HG03342 (cell line): ENCODE results near the gene TEX29.

Experiments used
- ATAC-seq: cut with Tn5 transposase; IDR thresholded peaks from one replicate; pipeline ENCODE4 v1.9.1; 2021; ENCODE audit warnings: mild to moderate bottlenecking, moderate library complexity; ENCODE audit not compliant: unreplicated experiment

TEX29 gene

DNA sequence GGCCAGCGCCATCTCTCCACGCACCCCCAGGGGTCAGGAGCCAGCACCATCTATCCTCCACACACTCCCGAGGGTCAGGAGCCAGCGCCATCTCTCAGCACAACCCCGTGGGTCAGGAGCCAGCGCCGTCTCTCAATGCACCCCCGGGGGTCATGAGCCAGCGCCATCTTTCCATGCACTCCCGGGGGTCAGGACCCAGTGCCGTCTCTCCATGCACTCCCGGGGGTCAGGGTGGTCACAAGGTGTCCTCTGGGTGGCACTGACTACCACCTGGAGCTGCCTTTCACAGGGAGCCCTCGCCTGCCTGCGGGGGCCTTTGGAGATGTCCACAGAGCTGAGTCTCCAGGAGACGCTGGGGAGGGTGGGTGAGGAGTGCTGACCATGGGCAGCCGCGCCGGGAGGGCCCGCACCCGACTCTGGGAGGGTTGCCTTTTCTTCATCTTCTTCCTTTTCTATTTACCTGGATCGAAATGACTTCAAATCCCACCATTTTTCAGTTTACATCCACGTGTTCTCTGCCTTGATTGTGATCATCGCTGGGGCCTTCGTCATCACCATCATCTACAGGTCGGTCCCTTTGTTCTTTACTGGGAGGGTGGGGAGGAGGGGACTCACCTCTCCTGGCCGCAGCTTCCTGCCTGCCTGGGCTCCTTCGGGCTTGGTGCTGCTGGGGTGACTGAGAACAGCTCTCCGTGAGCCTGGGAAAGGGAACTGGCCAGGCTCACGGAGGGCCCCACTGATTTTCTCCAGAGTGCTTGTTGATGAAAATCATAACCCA, 19.1 kb downstream of the TEX29 start:
- no peak for ATAC-seq

DNA sequence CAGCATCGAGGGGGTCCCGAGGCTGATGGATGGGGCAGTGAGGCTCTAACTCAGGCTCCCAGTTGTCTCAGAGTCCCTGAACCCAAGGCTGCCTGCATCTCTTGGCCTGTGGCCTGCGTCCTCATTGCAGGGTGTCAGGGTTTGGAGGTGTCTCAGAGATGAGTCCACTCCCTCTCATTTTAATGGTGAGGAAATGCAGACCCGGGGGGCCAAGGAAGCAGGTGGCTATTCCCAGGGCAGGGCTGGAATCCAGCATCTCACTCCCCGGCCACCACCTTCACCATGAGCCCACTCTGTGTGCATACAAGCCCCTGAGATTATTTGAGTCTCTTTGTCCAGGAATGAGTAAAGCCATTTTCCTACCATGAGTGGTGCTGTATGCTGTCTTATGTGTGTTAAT, 21.4 kb downstream of the TEX29 start:
- no peak for ATAC-seq

DNA sequence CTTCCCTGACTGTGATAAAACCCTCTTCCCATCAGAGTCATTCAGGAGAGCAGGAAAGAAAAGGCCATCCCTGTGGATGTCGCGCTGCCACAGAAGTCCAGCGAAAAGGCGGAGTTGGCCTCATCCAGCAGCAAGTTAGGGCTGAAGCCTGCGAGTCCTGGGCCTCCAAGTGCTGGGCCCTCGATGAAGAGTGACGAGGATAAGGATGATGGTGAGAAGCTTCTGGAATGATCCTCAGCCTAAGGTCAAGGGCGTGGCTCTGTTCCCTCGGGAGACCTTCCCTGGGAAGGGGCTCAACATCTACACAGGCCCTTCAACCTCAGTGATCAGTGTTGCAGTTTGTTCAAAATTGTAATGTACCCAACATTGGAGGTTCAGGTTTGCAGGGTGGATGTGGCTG, 22.3 kb downstream of the TEX29 start:
- ATAC-seq: no peak

DNA sequence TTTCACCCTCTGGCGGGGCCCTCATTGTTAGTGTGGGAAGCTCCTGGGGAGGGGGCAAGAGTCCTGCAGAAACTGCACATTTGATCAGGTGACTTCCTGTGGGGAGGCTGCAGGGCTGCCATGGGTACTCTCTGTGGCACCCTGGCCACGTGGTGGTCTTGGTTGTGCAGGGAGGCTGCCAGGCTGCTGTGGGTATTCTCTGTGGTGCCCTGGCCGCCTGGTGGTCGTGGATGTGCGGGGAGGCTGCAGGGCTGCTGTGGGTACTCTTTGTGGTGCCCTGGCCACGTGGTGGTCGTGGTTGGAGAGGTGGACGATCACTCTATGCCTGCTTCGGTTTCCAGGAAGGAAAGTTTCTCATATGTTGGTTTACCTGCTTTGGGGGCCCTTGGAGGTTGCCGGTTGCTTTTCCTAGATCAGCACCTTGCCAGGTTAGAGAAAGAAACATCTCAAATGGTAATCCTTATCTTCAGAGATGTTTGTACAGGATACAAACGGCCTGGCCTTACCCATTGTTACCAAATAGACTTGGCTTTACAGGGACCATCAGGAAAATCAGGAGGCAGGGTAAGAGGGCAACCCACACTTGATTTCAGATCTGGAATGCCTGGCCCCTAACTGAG, 22.9 kb downstream of the TEX29 start:
- no peak for ATAC-seq

DNA sequence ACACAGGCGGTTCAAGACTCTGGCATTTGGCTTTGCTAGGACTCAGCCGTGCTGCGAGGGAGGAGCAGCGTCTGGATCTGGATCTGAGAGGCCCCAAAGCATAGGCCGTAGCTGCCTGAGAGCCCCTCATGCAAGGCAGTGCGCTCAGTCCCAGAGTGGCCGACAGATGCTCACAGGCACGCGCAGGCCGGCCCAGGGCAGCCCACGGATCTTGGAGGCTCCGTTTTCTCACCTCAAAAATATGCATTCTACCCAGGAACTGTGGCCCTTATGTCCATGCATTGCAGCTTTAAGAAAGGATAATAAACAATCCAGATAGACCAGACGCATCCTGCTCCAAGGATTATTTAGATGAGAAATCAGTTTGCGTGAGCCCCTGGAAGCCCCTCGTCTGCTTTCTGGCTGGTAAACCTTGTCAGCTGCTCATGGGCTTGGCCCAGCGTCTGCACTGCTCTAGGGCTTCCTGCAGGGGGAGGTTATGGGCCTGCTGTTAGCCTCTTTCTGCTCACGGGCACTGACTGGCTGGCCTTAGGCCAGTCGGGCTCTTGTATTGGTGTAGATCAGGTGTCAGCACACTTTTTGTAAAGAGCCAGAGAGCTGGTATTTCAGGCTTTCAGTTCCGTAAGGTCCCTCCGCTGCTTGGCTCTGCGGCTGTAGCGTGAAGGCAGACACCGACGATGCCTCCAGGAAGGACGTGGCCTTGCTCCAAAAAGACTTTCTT, 24.2 kb downstream of the TEX29 start:
- ATAC-seq: no peak

DNA sequence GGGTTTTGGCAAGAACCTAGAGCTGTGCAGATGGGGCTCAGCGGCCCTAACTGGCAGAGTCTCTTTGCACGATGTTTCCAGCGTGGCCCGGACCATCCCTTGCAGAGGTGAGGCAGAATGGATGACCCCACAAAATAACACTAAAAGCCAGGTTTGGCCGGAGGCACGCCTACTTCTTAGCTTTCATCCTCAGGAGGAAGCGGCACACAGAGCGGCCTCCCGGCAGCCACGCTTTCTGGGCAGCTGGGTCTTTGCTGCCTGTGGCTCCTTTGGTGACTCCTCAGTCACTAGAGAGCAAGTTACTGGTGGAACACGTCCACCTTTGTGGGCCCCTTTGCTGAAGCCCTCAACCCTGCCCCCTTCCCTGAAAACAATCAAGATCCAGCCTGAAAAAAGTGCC, 25.2 kb downstream of the TEX29 start:
- ATAC-seq: no peak

DNA sequence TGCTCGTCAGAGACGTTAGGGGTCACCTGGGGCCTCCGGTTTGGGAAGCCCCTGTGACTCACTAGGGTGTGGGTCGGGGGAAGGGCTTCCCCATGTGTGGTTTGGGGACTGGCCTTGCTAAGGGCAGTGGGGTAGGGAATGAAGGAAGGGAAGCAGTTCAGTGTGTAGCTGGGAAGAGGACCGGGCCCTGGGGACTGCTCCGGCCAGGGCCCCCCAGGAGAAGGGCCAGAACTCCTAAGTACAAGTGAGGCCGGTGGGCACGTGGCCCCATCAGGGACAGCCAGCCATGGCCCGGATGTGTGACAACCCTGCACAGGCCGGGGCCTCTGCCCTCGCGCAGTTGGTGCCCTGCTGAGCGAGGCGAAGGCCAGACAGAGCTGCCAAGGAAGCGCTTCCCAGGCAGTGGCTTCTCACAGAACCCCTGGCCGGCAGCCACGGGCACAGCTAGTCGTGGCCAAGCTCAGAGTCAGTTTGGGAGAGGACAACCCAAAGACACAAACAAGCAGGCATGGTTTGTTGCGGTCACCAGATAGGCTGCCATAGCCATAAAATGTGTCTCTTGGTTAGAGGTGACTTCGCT, 25.7 kb downstream of the TEX29 start:
- no peak for ATAC-seq

DNA sequence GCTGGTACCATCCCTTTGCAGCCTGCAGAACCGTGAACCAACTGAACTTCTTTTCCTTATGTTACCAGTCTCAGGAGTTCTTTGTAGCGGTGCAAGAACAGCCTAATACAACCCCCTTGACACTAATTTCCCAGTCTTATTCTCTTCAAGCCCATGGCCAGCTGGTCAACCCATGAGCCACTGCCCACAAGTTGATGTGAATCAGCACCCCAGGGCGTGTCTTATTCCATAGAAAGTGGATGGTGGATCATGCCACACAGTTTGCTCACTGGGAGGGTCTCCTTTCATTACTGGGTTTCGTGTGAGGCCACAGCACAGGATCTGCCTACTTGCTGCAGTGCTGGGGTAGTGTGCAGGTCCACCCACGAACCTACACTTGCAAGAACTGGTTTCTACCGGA, 27.0 kb downstream of the TEX29 start:
- ATAC-seq: no peak

DNA sequence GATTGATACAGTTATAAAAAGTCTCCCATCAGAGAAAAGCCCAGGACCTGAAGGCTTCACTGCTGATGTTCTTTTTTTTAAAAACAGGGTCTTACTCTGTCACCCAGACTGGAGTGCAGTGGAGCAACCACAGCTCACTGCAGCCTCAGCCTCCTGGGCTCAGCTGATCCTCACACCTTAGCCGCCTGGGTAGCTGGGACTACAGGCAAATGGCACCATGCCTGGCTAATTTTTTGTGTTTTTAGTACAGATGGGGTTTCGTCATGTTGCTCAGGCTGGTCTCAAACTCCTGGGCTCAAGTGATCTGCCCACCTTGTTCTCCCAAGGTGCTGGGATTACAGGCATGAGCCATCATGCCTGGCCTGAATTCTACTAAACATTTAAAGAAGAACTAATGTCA, 33.1 kb downstream of the TEX29 start:
- no peak for ATAC-seq

DNA sequence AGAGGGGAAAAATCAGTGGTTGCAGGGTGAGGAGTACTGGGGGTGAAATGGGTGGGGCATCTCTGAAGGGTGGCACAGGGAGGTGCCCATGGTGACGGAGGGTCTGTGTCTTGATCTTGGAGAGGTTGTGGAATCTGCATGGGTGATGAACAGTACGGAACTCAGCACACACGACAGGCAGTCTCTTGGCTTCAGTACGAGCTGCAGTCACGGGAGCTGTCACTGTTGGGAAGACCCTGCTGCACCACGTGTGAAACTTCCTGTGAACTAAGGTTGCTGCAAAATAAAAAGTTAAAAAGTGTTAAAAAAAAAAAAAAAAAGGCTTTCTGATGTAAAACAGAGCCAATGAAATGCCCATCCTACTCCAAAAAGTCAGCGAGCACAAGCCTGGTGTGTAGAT, 34.3 kb downstream of the TEX29 start:
- ATAC-seq: no peak

DNA sequence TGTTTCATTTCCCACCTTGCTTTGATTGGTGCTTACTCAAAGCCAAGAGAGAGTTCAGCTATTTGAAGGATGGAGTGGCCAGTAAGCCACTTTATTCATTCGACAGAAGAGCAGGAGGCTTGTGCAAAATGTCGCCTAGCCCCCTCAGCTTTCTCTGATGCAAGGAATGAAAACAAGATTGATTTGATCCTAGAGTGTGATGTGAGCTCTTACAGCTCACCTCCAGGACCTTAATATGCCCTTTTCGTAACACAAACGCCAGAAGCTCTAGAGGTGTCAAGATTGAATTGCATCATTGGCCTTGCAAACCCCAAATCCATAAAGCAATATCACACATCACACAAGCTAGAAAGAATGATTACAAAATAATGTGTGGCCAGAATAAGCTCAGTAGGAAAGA, 36.4 kb downstream of the TEX29 start:
- ATAC-seq: no peak

DNA sequence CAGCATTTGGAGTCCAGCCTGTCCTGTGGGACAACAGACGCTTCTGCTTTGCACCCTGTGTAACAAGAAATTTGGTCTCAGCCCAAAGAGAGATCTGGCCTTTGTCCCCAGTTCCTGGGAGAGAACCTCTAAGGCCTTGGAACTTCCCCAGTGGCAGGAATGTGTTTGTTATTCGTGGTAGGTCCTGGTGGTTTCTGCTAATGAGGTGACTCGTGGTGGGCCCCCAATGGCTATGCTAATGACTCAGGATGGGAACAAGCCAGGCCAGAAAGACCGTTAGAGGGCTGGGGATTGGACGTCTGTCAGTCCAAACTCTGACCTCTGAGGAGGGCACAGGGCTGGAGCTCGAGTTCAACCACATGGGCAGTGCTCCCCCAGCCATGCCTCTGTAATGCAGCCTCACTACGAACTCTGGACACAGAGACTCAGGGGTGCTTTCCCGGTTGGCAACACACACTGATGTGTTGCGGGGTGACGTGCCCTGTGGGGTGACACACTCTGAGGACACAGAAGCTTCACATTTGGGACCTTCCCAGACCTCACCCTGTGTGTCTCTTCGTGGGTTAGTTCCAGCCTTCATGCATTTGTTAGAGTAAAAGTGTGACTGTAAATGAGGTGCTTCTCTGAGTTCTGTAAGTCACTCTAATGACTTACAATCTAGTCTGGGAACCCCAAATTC, 38.9 kb downstream of the TEX29 start:
- ATAC-seq: no peak

DNA sequence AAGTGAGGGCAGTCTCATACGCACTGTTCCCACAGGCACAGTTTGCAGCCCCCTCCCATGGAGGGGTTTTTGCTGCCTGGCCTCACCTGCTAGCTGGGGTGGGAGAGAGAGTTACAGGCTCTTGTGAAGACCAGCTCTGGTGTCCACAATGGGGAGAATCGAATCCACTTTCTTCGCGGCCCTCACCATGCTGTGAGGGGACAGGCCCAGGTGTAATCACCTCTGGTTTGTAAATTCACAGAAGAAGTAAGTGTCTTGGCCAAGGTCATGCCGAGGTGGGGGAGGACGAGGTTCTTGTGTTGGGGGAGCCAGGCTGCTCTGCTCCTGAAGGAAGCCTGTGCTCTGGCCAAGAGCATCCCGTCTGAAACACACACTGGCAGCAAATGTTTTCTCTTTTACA, 39.5 kb downstream of the TEX29 start:
- ATAC-seq: no peak

DNA sequence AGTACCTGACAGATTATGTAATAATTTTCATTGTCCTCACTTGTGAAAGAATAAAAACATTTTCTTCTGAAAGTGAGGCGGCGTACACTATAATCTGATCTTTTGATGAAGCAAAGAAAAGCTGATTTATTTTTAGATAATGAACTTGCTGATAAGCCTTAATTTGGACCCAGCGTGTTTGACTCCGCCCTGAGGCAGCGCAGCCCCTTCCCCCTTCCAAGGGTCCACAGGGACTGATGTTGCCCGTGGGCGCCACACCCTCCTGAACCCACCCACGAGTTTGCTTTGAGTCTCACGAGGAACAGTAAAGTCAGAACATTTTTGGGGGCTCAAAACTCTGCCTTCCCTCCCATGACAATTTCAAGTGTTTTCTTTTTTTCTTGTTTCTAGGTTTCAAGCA, 40.0 kb downstream of the TEX29 start:
- ATAC-seq: no peak

DNA sequence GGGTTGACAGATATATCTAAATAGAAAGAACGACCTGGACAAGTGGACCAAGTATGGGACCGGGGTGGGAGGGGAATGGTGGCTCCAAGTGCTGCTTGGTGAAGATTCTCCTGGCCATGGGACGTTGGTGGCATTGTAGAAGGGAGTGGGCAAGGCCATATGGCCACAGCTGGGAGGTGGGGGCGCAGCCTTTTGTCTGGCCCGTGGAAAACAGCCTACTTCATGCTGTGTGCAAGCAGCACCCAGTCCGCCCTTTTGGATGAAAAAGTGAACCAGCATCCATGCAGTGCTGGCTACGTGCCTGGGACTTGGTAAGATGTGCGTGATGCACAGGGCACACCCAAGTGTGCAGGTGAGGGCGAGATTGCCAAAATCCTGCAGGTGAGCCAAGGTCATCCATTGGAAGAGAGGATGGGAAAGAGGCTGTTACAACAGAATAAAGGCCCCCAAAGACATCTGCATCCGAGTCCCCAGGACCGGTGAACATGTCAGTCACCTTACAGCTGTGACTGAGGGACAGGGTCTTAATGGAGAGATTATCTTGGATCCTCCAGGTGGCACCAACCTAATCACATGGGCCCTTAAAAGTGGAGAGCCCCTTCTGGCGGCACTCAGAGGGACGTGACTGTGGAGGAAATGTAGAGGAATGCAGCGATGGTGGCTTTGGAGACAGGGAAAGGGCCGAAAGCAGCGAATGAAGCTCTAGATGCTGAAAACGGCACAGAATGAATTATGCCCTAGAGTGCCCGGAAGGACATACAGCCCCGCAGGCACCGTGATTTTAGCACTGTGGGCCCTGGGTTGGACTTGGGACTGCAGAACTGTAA, 40.8 kb downstream of the TEX29 start:
- ATAC-seq: no peak

DNA sequence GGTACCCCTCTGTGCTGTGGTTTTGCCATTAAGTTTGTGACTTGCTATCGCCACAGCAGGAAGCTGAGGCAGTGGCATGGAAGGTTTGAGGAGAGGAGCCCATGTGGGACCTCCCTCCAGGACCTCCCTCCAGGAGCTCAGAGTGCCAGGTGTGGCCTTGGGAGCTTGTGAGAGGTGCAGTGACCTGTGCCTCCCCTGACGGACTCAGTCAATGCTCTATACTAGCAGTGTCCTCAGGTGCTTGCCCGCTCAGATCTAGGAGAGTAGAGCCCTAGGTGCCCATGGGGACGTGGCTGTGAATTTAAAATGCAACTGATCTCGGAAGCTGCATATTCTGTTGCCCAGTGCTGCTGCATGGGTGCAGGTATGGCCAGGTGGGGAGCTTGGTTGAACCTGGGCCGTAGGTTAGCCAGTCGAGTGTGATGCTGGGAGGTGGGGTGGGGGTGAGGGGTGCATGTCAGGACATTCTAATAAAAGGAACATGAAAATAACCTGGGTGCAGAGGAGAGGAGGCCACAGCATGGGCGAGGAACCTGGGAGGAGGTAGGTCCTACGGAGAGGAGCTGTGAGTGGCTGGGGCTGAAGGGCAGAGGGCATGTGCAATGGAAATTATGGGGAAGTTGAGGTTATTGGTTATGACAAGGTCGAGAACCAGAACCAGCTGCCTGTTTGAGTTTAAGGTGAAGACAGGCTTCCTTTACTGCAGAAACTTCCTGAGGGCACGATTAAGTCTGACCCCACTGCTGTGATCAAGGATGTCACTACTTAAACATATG, 41.6 kb downstream of the TEX29 start:
- ATAC-seq: no peak

DNA sequence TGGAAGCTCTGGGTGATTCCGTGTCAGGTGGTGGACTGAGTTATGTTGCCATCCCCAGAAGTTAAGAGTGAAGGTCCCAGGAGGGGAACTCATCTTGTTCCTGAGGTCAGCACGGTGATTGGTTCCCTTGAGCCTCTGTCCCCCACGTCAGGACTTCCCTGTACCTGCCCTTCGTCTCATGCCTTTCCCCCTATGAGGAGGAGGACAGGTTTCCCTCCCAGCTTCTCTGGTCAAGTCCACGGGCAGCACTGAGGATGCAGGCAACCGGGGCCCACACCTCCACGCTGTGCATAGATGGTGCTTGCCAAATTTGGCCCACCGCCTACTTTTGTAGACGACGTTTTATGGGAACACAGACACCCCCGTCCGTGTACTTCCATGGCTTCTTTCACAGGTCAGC, 42.7 kb downstream of the TEX29 start:
- ATAC-seq: no peak

DNA sequence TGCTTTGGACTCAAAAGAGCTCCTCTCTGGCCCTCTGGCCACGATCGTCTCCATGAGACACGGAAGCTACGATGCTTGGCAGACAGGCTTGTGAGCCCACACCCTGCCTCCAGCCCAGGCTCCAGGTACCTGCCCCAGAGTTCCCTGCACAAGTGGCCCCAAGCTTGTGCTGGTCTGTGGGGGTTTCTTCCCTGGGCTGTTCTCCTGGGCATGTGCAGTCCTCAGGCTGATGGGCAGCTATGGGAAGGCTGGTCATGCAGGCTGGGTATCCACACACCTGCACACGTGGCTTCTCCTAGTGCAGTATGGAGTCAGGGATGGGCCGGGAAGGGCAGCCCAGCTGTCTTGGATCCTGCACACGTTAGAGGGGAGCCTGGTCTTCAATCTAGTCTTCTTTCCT, 43.1 kb downstream of the TEX29 start:
- ATAC-seq: no peak

DNA sequence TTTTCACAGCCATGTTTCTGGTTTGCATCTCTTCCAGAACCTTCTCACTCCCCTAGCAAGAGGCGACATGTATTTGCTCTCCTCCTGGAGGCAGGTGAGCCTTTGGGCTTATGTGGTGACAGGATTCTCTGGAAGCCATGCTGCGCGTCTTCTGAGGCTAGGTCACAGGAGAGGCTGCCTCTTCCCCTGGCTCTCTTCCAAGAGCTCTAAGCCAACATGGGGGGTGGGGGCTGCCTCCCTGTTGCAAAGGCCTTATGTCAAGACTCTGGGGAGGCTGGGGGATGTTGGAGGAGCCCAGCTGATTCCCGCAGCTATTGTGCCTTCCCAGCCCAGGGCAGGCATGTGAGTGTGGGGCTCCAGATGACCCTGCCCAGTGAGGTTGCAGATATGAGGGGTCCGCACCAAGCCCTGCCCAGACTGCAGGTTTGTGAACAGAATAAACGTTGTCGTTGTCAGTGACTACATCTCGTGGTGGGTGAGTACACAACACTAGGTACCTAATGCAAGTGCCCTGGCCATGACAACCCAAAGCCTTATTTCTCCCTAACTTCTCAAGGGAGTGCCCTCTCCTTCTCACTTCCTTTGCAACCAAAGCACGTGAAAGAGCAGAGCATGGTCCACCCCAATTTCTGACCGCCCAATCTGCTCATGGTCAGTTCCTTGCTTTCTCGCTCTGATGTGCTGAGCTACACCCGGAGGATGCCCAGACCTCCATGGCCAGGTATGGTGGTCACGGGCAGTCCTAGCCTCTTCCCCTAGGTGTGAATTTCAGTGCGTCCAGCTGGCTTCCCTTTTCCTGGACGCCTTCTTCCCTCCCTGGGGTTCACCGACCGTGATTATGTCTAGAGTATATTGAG, 44.9 kb downstream of the TEX29 start:
- no peak for ATAC-seq
